Subcutaneous abdominal adipose tissue (tissue), 5 donors: ENCODE results near the gene BICDL1.
A peak's percentile ranks its signal among the peaks of the same experiment; 100 is the strongest.

Experiments used
- H3K27ac ChIP-seq: one replicate; pipeline ENCODE4 v1.7.0; 2013; ENCODE audit warnings: low read depth, mild to moderate bottlenecking, inconsistent platforms, low read length, moderate library complexity
- H3K27me3 ChIP-seq, 5 donors: one replicate each; pipeline ENCODE4 v1.7.0; 2013; ENCODE audit warnings: low read length in 5 of 5, inconsistent platforms in 1 of 5; ENCODE audit not compliant: control insufficient read depth in 5 of 5, insufficient read depth in 4 of 5
- H3K36me3 ChIP-seq, 5 donors: one replicate each; pipeline ENCODE4 v1.7.0; 2013; ENCODE audit warnings: low read length in 5 of 5; ENCODE audit not compliant: control insufficient read depth in 5 of 5, insufficient read depth in 5 of 5
- H3K4me1 ChIP-seq, 5 donors: one replicate each; pipeline ENCODE4 v1.7.0; 2013; ENCODE audit warnings: low read length in 5 of 5, mild to moderate bottlenecking in 3 of 5, moderate library complexity in 1 of 5; ENCODE audit not compliant: control insufficient read depth in 5 of 5, insufficient read depth in 5 of 5
- H3K4me3 ChIP-seq, 5 donors: one replicate each; pipeline ENCODE4 v1.7.0; 2013; ENCODE audit warnings: low read length in 5 of 5, low read depth in 1 of 5
- H3K9ac ChIP-seq, 5 donors: one replicate each; pipeline ENCODE4 v1.7.0; 2013; ENCODE audit warnings: low read length in 5 of 5, mild to moderate bottlenecking in 4 of 5, moderate library complexity in 3 of 5
- H3K9me3 ChIP-seq, 5 donors: one replicate each; pipeline ENCODE4 v1.7.0; 2013; ENCODE audit warnings: low read length in 5 of 5; ENCODE audit not compliant: control insufficient read depth in 5 of 5
- donor health status: healthy.
- donor health status: healthy.
- donor health status: healthy.
- donor health status: healthy.
- donor health status: healthy.

The BICDL1 gene

DNA sequence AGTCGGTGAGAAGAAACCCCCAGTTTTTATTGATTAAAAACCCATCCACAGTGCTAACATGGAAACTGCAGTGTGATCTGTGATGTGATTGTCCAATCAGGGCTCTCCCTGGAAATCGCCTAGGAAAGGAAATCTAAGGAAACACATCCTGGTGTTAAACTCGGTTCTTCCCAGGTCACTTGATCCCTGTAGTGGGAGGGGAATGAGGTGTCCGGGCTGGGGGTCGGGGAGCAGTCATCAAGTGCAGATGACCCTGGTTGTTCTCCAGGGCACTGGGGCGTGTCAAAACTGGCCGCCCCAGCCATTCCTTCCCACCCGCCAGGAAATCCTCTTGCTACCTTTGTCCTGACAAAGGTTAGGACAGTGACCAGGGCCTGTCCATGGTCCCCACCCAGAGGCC lies 106.7 kb downstream of the BICDL1 start:
- H3K4me3 ChIP-seq: no peak overlapping the region
- no peaks in the 10 kb centered on the region for H3K9me3 ChIP-seq
- H3K4me1 ChIP-seq: peaks cover 0 to 23% (median 9%) of the 10 kb centered on the region in 5 donors
- no peak overlapping the region for H3K27ac ChIP-seq
- peaks cover 0 to 82% (median 58%) of the 10 kb centered on the region in 5 donors for H3K36me3 ChIP-seq
- H3K9ac ChIP-seq: no peak overlapping the region
- no peaks in the 10 kb centered on the region for H3K27me3 ChIP-seq

- Histone ChIP-seq H3K4me1 (peaks cover 4 to 33% (median 19%) of the 10 kb centered on the region in 5 donors), H3K36me3 (peaks cover 0 to 84% (median 58%) of the 10 kb centered on the region in 5 donors)
Observed at GRCh38 chr12:120096671-120097202, 107.7 kb downstream of the BICDL1 start.

GRCh38 chr12:120098756-120099470 lies 109.9 kb downstream of the BICDL1 start:
- H3K36me3 ChIP-seq: peaks cover 0 to 80% (median 65%) of the 10 kb centered on the region in 5 donors
- H3K9ac ChIP-seq: no peak overlapping the region
- H3K27me3 ChIP-seq: no peaks in the 10 kb centered on the region
- H3K27ac ChIP-seq: no peak overlapping the region
- H3K4me1 ChIP-seq: peaks cover 8 to 51% (median 33%) of the 10 kb centered on the region in 5 donors
- no peak overlapping the region for H3K4me3 ChIP-seq
- no peaks in the 10 kb centered on the region for H3K9me3 ChIP-seq

More at GRCh38 chr12:120096671-120097202, 107.7 kb downstream of the BICDL1 start:
- no peaks in the 10 kb centered on the region for H3K27me3 ChIP-seq
- H3K9me3 ChIP-seq: no peaks in the 10 kb centered on the region
- no peak overlapping the region for H3K4me3 ChIP-seq
- H3K27ac ChIP-seq: no peak overlapping the region
- no peak overlapping the region for H3K9ac ChIP-seq

DNA sequence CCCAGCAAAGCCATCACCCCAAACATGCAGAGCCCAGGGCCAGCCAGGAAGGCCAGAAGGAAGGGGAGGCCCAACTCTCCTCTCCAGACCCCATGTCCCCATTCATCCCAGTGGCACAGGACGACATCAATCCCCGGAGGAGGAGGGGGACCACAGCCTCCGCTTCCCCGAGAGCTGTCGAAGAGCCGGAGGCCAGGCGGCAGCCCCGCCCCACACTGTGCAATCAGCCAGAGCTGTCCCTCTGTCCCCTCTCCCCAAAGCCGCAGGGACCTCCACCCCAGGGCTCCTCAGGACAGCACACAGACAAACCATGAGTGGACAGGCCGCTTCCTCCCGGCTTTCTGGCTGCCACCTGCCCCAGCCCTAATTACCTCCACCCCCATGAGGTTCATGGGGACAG lies 110.7 kb downstream of the BICDL1 start:
- Histone ChIP-seq H3K27ac (no peak overlapping the region), H3K9me3 (no peaks in the 10 kb centered on the region), H3K4me3 (no peak overlapping the region), H3K27me3 (no peaks in the 10 kb centered on the region), H3K4me1 (peaks cover 8 to 51% (median 33%) of the 10 kb centered on the region in 5 donors), H3K9ac (no peak overlapping the region), H3K36me3 (peaks cover 0 to 80% (median 64%) of the 10 kb centered on the region in 5 donors)

DNA sequence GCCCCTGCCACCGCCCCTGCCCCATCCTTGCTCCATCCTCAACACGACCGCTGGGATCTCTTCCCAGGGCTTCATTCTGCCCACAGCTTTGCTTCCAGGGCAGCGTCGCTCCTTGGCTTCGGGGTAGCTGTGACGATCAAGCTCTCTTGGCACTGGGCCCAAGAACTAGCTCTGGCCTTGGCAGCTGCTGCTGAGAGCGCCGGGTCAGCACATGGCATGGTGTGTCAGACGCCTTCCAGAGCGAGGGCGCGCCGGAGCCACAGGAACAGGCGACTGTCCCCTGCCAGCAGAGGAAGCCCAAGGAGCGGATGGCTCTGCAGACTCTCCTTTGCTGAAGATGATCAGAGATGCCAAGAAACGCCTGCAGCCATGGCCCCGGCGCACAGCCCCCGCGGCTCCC lies 111.6 kb downstream of the BICDL1 start:
- Histone ChIP-seq H3K4me1 (peaks cover 8 to 51% (median 33%) of the 10 kb centered on the region in 5 donors), H3K27me3 (no peaks in the 10 kb centered on the region), H3K4me3 (no peak overlapping the region), H3K9ac (peak overlapping the region in 1 of 5 donors; percentile 5), H3K27ac (no peak overlapping the region), H3K9me3 (no peaks in the 10 kb centered on the region), H3K36me3 (peaks cover 0 to 86% (median 68%) of the 10 kb centered on the region in 5 donors)

DNA sequence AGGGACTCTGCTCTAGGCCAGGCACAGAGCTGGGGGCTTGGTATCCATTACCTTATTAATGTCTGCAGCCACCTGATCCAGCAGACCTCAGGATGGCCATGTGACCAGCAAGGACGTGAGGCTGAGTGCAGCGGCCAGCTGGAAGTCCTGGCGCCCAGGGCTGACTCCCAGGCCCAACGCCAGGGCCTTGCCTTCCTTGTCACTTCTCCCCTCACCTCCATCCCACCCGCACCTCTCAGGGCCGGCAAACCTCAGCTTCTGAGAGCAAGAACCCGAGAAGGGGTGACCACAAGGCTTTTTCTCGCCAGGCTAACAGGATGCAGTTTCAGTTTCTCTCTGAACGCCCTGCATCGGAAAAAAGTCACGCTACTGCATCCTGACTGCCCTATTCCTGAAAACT lies 112.1 kb downstream of the BICDL1 start:
- Histone ChIP-seq H3K27ac (no peak overlapping the region), H3K36me3 (peaks cover 0 to 83% (median 64%) of the 10 kb centered on the region in 5 donors), H3K4me3 (peak overlapping the region in 2 of 5 donors; percentile 2 to 14), H3K9ac (peak overlapping the region in 3 of 5 donors; percentile 42 to 66 (median 50)), H3K4me1 (peaks cover 8 to 45% (median 31%) of the 10 kb centered on the region in 5 donors), H3K27me3 (no peaks in the 10 kb centered on the region), H3K9me3 (no peaks in the 10 kb centered on the region)

- H3K9ac ChIP-seq: peak overlapping the region in 3 of 5 donors; percentile 42 to 66 (median 50)
- no peaks in the 10 kb centered on the region for H3K27me3 ChIP-seq
- H3K9me3 ChIP-seq: no peaks in the 10 kb centered on the region
- H3K36me3 ChIP-seq: peaks cover 0 to 81% (median 59%) of the 10 kb centered on the region in 5 donors
- H3K4me1 ChIP-seq: peaks cover 8 to 41% (median 31%) of the 10 kb centered on the region in 5 donors
- H3K4me3 ChIP-seq: peak overlapping the region in 2 of 5 donors; percentile 2 to 14
- H3K27ac ChIP-seq: no peak overlapping the region
Observed at GRCh38 chr12:120101617-120102016, 112.6 kb downstream of the BICDL1 start.

GRCh38 chr12:120102189-120103043 lies 113.4 kb downstream of the BICDL1 start:
- no peaks in the 10 kb centered on the region for H3K9me3 ChIP-seq
- peaks cover 8 to 36% (median 31%) of the 10 kb centered on the region in 5 donors for H3K4me1 ChIP-seq
- no peaks in the 10 kb centered on the region for H3K27me3 ChIP-seq
- H3K9ac ChIP-seq: peak overlapping the region in 2 of 5 donors; percentile 26 to 30
- peaks cover 0 to 80% (median 54%) of the 10 kb centered on the region in 5 donors for H3K36me3 ChIP-seq
- H3K27ac ChIP-seq: no peak overlapping the region
- no peak overlapping the region for H3K4me3 ChIP-seq

GRCh38 chr12:120103044-120103338 lies 114.0 kb downstream of the BICDL1 start:
- Histone ChIP-seq H3K9me3 (no peaks in the 10 kb centered on the region), H3K4me1 (peaks cover 8 to 39% (median 33%) of the 10 kb centered on the region in 5 donors), H3K27me3 (no peaks in the 10 kb centered on the region), H3K4me3 (no peak overlapping the region), H3K27ac (no peak overlapping the region), H3K36me3 (peaks cover 0 to 81% (median 53%) of the 10 kb centered on the region in 5 donors), H3K9ac (no peak overlapping the region)
